Measurements from ENCODE around the gene MYO3B. TPM values are rescaled to one million over a fixed set of nuclear protein-coding genes. Genes with fewer than 3 reads are reported as not detected.

The MYO3B gene
- total RNA-seq, 5 donors from 2014 or later (not counting 1 experiment from before 2014, with no cell fraction given), result 0.26 to 0.28 TPM; not detected in 3

GRCh38 chr2:170190172-170190571 is 12.2 kb downstream of the MYO3B start:
- Histone ChIP-seq H3K27ac (ENCODE audit: low read length) (no peak overlapping the region), H3K4me1 (ENCODE audit: control insufficient read depth in 1 of 2, extremely low read depth in 1 of 2, insufficient read depth in 2 of 2, low read length in 2 of 2) (no peaks in the 10 kb centered on the region), H3K9me3 (peaks cover 4% of the 10 kb centered on the region), H3K36me3 (ENCODE audit: control insufficient read depth in 2 of 2, extremely low read depth in 1 of 2, insufficient read depth in 1 of 2, low read length in 1 of 2) (no peaks in the 10 kb centered on the region), H3K27me3 (replicated peaks in 1 of 2; ENCODE audit: control insufficient read depth in 2 of 2, extremely low read depth in 1 of 2, insufficient read depth in 2 of 2, low read length in 1 of 2) (peaks cover 0 to 5% of the 10 kb centered on the region in 2 experiments), H3K4me3 (ENCODE audit: control insufficient read depth in 1 of 2, extremely low read depth in 1 of 2, low read length in 1 of 2) (no peak overlapping the region)
- ATAC-seq (replicated peaks in 1 of 4) (no peak), DNase-seq (no peak)
- Mint-ChIP-seq H3K4me3 (no peak overlapping the region), H3K9me3 (peaks cover 5 to 24% (median 17%) of the 10 kb centered on the region in 3 donors), H3K36me3 (no peaks in the 10 kb centered on the region), H3K27ac (no peak overlapping the region), H3K4me1 (no peaks in the 10 kb centered on the region), H3K27me3 (peaks cover 20 to 21% of the 10 kb centered on the region in 2 donors)
- CTCF ChIA-PET, result no interaction called here
- POLR2A ChIA-PET, result no interaction called here

- H3K27me3 ChIP-seq (replicated peaks in 1 of 2; ENCODE audit: control insufficient read depth in 2 of 2, extremely low read depth in 1 of 2, insufficient read depth in 2 of 2, low read length in 1 of 2), result peaks cover 0 to 7% of the 10 kb centered on the region in 2 experiments
- no peaks in the 10 kb centered on the region for H3K36me3 Mint-ChIP-seq
- H3K27me3 Mint-ChIP-seq, result peaks cover 20 to 27% of the 10 kb centered on the region in 2 donors
- no peaks in the 10 kb centered on the region for H3K4me1 ChIP-seq (ENCODE audit: control insufficient read depth in 1 of 2, extremely low read depth in 1 of 2, insufficient read depth in 2 of 2, low read length in 2 of 2)
- CTCF ChIA-PET, result no interaction called here
- POLR2A ChIA-PET, result no interaction called here
- H3K4me3 Mint-ChIP-seq, result no peak overlapping the region
- DNase-seq (no peak), ATAC-seq (replicated peaks in 1 of 4) (no peak)
- H3K36me3 ChIP-seq (ENCODE audit: control insufficient read depth in 2 of 2, extremely low read depth in 1 of 2, insufficient read depth in 1 of 2, low read length in 1 of 2), result no peaks in the 10 kb centered on the region
- no peak overlapping the region for H3K27ac Mint-ChIP-seq
- no peak overlapping the region for H3K4me3 ChIP-seq (ENCODE audit: control insufficient read depth in 1 of 2, extremely low read depth in 1 of 2, low read length in 1 of 2)
- peaks cover 5 to 16% (median 12%) of the 10 kb centered on the region in 3 donors for H3K9me3 Mint-ChIP-seq
- H3K4me1 Mint-ChIP-seq, result no peaks in the 10 kb centered on the region
- WGBS (ENCODE audit: insufficient coverage), result 79% methylated on average over 6 of the region's 8 CpGs
- H3K27ac ChIP-seq (ENCODE audit: low read length), result no peak overlapping the region
- peaks cover 4% of the 10 kb centered on the region for H3K9me3 ChIP-seq
Measured at GRCh38 chr2:170191166-170191866, 13.4 kb downstream of the MYO3B start.

GRCh38 chr2:170196963-170197362 is 19.0 kb downstream of the MYO3B start:
- DNase-seq (no peak), ATAC-seq (replicated peaks in 1 of 4) (no peak)
- Mint-ChIP-seq H3K9me3 (no peaks in the 10 kb centered on the region), H3K27me3 (peaks cover 14 to 32% of the 10 kb centered on the region in 2 donors), H3K4me3 (no peak overlapping the region), H3K27ac (no peak overlapping the region), H3K4me1 (no peaks in the 10 kb centered on the region), H3K36me3 (no peaks in the 10 kb centered on the region)
- WGBS (ENCODE audit: insufficient coverage), result no CpG with 5 or more reads among the region's 3 CpGs
- H3K27me3 ChIP-seq (replicated peaks in 1 of 2; ENCODE audit: control insufficient read depth in 2 of 2, extremely low read depth in 1 of 2, insufficient read depth in 2 of 2, low read length in 1 of 2), result peaks cover 0 to 6% of the 10 kb centered on the region in 2 experiments
- H3K36me3 ChIP-seq (ENCODE audit: control insufficient read depth in 2 of 2, extremely low read depth in 1 of 2, insufficient read depth in 1 of 2, low read length in 1 of 2), result no peaks in the 10 kb centered on the region
- no peaks in the 10 kb centered on the region for H3K4me1 ChIP-seq (ENCODE audit: control insufficient read depth in 1 of 2, extremely low read depth in 1 of 2, insufficient read depth in 2 of 2, low read length in 2 of 2)
- POLR2A ChIA-PET, result no interaction called here
- no peak overlapping the region for H3K4me3 ChIP-seq (ENCODE audit: control insufficient read depth in 1 of 2, extremely low read depth in 1 of 2, low read length in 1 of 2)
- no peaks in the 10 kb centered on the region for H3K9me3 ChIP-seq
- CTCF ChIA-PET, result no interaction called here
- no peak overlapping the region for H3K27ac ChIP-seq (ENCODE audit: low read length)

- Histone ChIP-seq H3K9me3 (no peaks in the 10 kb centered on the region), H3K4me1 (ENCODE audit: control insufficient read depth in 1 of 2, extremely low read depth in 1 of 2, insufficient read depth in 2 of 2, low read length in 2 of 2) (no peaks in the 10 kb centered on the region), H3K36me3 (ENCODE audit: control insufficient read depth in 2 of 2, extremely low read depth in 1 of 2, insufficient read depth in 1 of 2, low read length in 1 of 2) (no peaks in the 10 kb centered on the region), H3K27ac (ENCODE audit: low read length) (no peak overlapping the region), H3K4me3 (ENCODE audit: control insufficient read depth in 1 of 2, extremely low read depth in 1 of 2, low read length in 1 of 2) (no peak overlapping the region), H3K27me3 (replicated peaks in 1 of 2; ENCODE audit: control insufficient read depth in 2 of 2, extremely low read depth in 1 of 2, insufficient read depth in 2 of 2, low read length in 1 of 2) (peaks cover 0 to 4% of the 10 kb centered on the region in 2 experiments)
- Mint-ChIP-seq H3K27me3 (peaks cover 8 to 31% of the 10 kb centered on the region in 2 donors), H3K9me3 (no peaks in the 10 kb centered on the region), H3K36me3 (no peaks in the 10 kb centered on the region), H3K4me3 (no peak overlapping the region), H3K27ac (no peak overlapping the region), H3K4me1 (no peaks in the 10 kb centered on the region)
- no peak for DNase-seq
- ChIA-PET POLR2A (no interaction called here), CTCF (no interaction called here)
- WGBS (ENCODE audit: insufficient coverage), result 83% methylated on average over 1 of the region's 1 CpG
- no peak for ATAC-seq (replicated peaks in 1 of 4)
Measured at GRCh38 chr2:170201275-170201674, 23.3 kb downstream of the MYO3B start.

- Histone ChIP-seq H3K4me1 (ENCODE audit: control insufficient read depth in 1 of 2, extremely low read depth in 1 of 2, insufficient read depth in 2 of 2, low read length in 2 of 2) (no peaks in the 10 kb centered on the region), H3K27me3 (replicated peaks in 1 of 2; ENCODE audit: control insufficient read depth in 2 of 2, extremely low read depth in 1 of 2, insufficient read depth in 2 of 2, low read length in 1 of 2) (peaks cover 0 to 2% of the 10 kb centered on the region in 2 experiments), H3K36me3 (ENCODE audit: control insufficient read depth in 2 of 2, extremely low read depth in 1 of 2, insufficient read depth in 1 of 2, low read length in 1 of 2) (no peaks in the 10 kb centered on the region), H3K4me3 (ENCODE audit: control insufficient read depth in 1 of 2, extremely low read depth in 1 of 2, low read length in 1 of 2) (no peak overlapping the region), H3K27ac (ENCODE audit: low read length) (no peak overlapping the region), H3K9me3 (no peaks in the 10 kb centered on the region)
- no peaks in the 10 kb centered on the region for H3K4me1 Mint-ChIP-seq
- ATAC-seq (replicated peaks in 1 of 4) (no peak), DNase-seq (no peak)
- peaks cover 8 to 31% of the 10 kb centered on the region in 2 donors for H3K27me3 Mint-ChIP-seq
- ChIA-PET POLR2A (no interaction called here), CTCF (interaction anchor here in 1 of 2 donors (0.6 kb wide), 1 partner anchor 703 kb away, joined by 3 read pairs; no protein-coding TSS in a partner anchor)
- 63% methylated on average over 1 of the region's 3 CpGs for WGBS (ENCODE audit: insufficient coverage)
- no peak overlapping the region for H3K4me3 Mint-ChIP-seq
- H3K27ac Mint-ChIP-seq, result no peak overlapping the region
- H3K36me3 Mint-ChIP-seq, result no peaks in the 10 kb centered on the region
- no peaks in the 10 kb centered on the region for H3K9me3 Mint-ChIP-seq
Measured at GRCh38 chr2:170201734-170202393, 23.9 kb downstream of the MYO3B start.

GRCh38 chr2:170202437-170202836 is 24.5 kb downstream of the MYO3B start:
- ATAC-seq (replicated peaks in 1 of 4) (no peak), DNase-seq (no peak)
- ChIA-PET POLR2A (no interaction called here), CTCF (no interaction called here)
- Histone ChIP-seq H3K9me3 (no peaks in the 10 kb centered on the region), H3K4me1 (ENCODE audit: control insufficient read depth in 1 of 2, extremely low read depth in 1 of 2, insufficient read depth in 2 of 2, low read length in 2 of 2) (no peaks in the 10 kb centered on the region), H3K27ac (ENCODE audit: low read length) (no peak overlapping the region), H3K4me3 (ENCODE audit: control insufficient read depth in 1 of 2, extremely low read depth in 1 of 2, low read length in 1 of 2) (no peak overlapping the region), H3K27me3 (replicated peaks in 1 of 2; ENCODE audit: control insufficient read depth in 2 of 2, extremely low read depth in 1 of 2, insufficient read depth in 2 of 2, low read length in 1 of 2) (no peaks in the 10 kb centered on the region), H3K36me3 (ENCODE audit: control insufficient read depth in 2 of 2, extremely low read depth in 1 of 2, insufficient read depth in 1 of 2, low read length in 1 of 2) (no peaks in the 10 kb centered on the region)
- H3K9me3 Mint-ChIP-seq, result no peaks in the 10 kb centered on the region
- H3K36me3 Mint-ChIP-seq, result no peaks in the 10 kb centered on the region
- H3K4me3 Mint-ChIP-seq, result no peak overlapping the region
- H3K4me1 Mint-ChIP-seq, result no peaks in the 10 kb centered on the region
- WGBS (ENCODE audit: insufficient coverage), result 88% methylated on average over 1 of the region's 1 CpG
- H3K27me3 Mint-ChIP-seq, result peaks cover 6 to 31% of the 10 kb centered on the region in 2 donors
- H3K27ac Mint-ChIP-seq, result no peak overlapping the region
